Measurements from ENCODE around the gene TTYH1. TPM values are rescaled to one million over a fixed set of nuclear protein-coding genes. Genes with fewer than 3 reads are reported as not detected.

The TTYH1 gene
- total RNA-seq, 1 experiment from 2014 or later, result 2.9 TPM

GRCh38 chr19:54424201-54424600 lies 8.9 kb downstream of the TTYH1 start:
- TF ChIP-seq, protein P1, sequence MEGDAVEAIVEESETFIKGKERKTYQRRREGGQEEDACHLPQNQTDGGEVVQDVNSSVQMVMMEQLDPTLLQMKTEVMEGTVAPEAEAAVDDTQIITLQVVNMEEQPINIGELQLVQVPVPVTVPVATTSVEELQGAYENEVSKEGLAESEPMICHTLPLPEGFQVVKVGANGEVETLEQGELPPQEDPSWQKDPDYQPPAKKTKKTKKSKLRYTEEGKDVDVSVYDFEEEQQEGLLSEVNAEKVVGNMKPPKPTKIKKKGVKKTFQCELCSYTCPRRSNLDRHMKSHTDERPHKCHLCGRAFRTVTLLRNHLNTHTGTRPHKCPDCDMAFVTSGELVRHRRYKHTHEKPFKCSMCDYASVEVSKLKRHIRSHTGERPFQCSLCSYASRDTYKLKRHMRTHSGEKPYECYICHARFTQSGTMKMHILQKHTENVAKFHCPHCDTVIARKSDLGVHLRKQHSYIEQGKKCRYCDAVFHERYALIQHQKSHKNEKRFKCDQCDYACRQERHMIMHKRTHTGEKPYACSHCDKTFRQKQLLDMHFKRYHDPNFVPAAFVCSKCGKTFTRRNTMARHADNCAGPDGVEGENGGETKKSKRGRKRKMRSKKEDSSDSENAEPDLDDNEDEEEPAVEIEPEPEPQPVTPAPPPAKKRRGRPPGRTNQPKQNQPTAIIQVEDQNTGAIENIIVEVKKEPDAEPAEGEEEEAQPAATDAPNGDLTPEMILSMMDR (IDR thresholded peaks at IDR 0.05; ENCODE audit: unreplicated experiment), result no peak
- no peak for DNase-seq
- BruUV-seq (replicated peaks), result no TSS peak
- peaks cover 10% of the 10 kb centered on the region for H3K4me1 Mint-ChIP-seq (ENCODE audit: low read depth, unreplicated experiment)
- H3K9me3 Mint-ChIP-seq (ENCODE audit: low read depth, unreplicated experiment), result no peaks in the 10 kb centered on the region
- intact Hi-C loops (cut with micrococcal nuclease; ENCODE audit: unreplicated experiment), result no loop called here
- no peak overlapping the region for H3K27ac Mint-ChIP-seq (ENCODE audit: unreplicated experiment)
- H3K27me3 Mint-ChIP-seq (ENCODE audit: unreplicated experiment), result peaks cover 42% of the 10 kb centered on the region
- CTCF ChIA-PET, result no interaction called here
- no peak overlapping the region for H3K4me3 Mint-ChIP-seq (ENCODE audit: low read depth, unreplicated experiment)
- peaks cover 13% of the 10 kb centered on the region for H3K36me3 Mint-ChIP-seq (ENCODE audit: insufficient read depth, unreplicated experiment)

DNA sequence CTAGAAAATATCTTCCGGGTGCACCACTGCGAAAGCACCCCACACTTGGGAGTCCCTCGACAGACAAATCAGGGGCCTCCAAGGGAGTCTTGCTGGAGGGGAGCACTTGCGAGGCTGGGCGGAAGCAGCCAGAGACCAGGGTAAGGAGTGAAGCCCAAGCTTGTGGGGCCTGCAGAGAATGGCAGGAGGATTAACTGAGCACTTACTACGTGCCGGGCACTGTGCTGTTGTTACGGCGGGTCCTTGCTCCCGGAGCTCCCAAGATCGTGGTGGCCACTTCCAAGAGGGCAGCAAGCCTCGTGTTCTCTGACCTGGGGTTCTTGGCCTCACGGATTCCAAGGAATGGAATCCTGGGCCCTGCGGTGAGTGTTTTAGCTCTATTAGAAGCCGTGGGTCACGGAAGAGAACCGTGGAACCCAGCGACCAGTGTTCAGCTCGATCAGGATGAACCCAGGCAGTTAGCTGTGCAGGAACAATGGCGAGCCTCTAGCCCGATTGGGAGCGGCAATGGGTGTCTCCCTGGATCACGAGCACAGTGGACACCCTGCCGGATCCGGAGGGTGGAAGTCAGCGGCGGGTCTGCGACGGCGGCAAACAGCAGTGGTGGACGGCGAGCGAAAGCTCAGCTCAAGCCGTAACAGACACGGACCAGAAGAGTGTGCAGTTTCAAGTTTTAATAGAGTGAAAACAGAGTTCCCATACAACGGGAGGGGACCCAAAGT lies 9.6 kb downstream of the TTYH1 start:
- H3K4me1 Mint-ChIP-seq (ENCODE audit: low read depth, unreplicated experiment), result peaks cover 10% of the 10 kb centered on the region
- H3K4me3 Mint-ChIP-seq (ENCODE audit: low read depth, unreplicated experiment), result no peak overlapping the region
- CTCF ChIA-PET, result interaction anchor here (0.6 kb wide), 1 partner anchor 14 kb away, joined by 3 read pairs; no protein-coding TSS in a partner anchor
- H3K27me3 Mint-ChIP-seq (ENCODE audit: unreplicated experiment), result peaks cover 48% of the 10 kb centered on the region
- no peak for DNase-seq
- intact Hi-C loops (cut with micrococcal nuclease; ENCODE audit: unreplicated experiment), result no loop called here
- TF ChIP-seq, protein P1 (IDR thresholded peaks at IDR 0.05; ENCODE audit: unreplicated experiment), result no peak
- H3K9me3 Mint-ChIP-seq (ENCODE audit: low read depth, unreplicated experiment), result no peaks in the 10 kb centered on the region
- peaks cover 19% of the 10 kb centered on the region for H3K36me3 Mint-ChIP-seq (ENCODE audit: insufficient read depth, unreplicated experiment)
- H3K27ac Mint-ChIP-seq (ENCODE audit: unreplicated experiment), result no peak overlapping the region
- no TSS peak for BruUV-seq (replicated peaks)

- no peak overlapping the region for H3K4me3 Mint-ChIP-seq (ENCODE audit: low read depth, unreplicated experiment)
- H3K4me1 Mint-ChIP-seq (ENCODE audit: low read depth, unreplicated experiment), result peaks cover 10% of the 10 kb centered on the region
- intact Hi-C loops (cut with micrococcal nuclease; ENCODE audit: unreplicated experiment), result no loop called here
- CTCF ChIA-PET, result interaction anchor here (0.6 kb wide), 1 partner anchor 13 kb away, joined by 3 read pairs; no protein-coding TSS in a partner anchor
- peaks cover 24% of the 10 kb centered on the region for H3K36me3 Mint-ChIP-seq (ENCODE audit: insufficient read depth, unreplicated experiment)
- no TSS peak for BruUV-seq (replicated peaks)
- TF ChIP-seq, protein P1 (IDR thresholded peaks at IDR 0.05; ENCODE audit: unreplicated experiment), result no peak
- no peak for DNase-seq
- H3K27ac Mint-ChIP-seq (ENCODE audit: unreplicated experiment), result no peak overlapping the region
- H3K27me3 Mint-ChIP-seq (ENCODE audit: unreplicated experiment), result peaks cover 48% of the 10 kb centered on the region
- H3K9me3 Mint-ChIP-seq (ENCODE audit: low read depth, unreplicated experiment), result no peaks in the 10 kb centered on the region
Observed at GRCh38 chr19:54425382-54425723, 10.1 kb downstream of the TTYH1 start.

- no TSS peak for BruUV-seq (replicated peaks)
- CTCF ChIA-PET, result interaction anchor here (0.9 to 1.3 kb wide), 2 partner anchors 14 to 35 kb away, joined by 3 to 5 read pairs; no protein-coding TSS in a partner anchor
- intact Hi-C loops (cut with micrococcal nuclease; ENCODE audit: unreplicated experiment), result no loop called here
- H3K36me3 Mint-ChIP-seq (ENCODE audit: insufficient read depth, unreplicated experiment), result peaks cover 34% of the 10 kb centered on the region
- H3K4me3 Mint-ChIP-seq (ENCODE audit: low read depth, unreplicated experiment), result no peak overlapping the region
- TF ChIP-seq, protein P1 (IDR thresholded peaks at IDR 0.05; ENCODE audit: unreplicated experiment), result no peak
- peak; percentile 41 for DNase-seq
- H3K9me3 Mint-ChIP-seq (ENCODE audit: low read depth, unreplicated experiment), result no peaks in the 10 kb centered on the region
- H3K27me3 Mint-ChIP-seq (ENCODE audit: unreplicated experiment), result peaks cover 48% of the 10 kb centered on the region
- no peak overlapping the region for H3K27ac Mint-ChIP-seq (ENCODE audit: unreplicated experiment)
- peaks cover 17% of the 10 kb centered on the region for H3K4me1 Mint-ChIP-seq (ENCODE audit: low read depth, unreplicated experiment)
Observed at GRCh38 chr19:54426291-54426931, 11.1 kb downstream of the TTYH1 start.

Data from Calu3 (cell line).